ENCODE data around the gene PSTPIP2. TPM values are rescaled to one million over a fixed set of nuclear protein-coding genes. Genes with fewer than 3 reads are reported as not detected.
"Not testable (repeated sequence)": the region's sequence is repeated elsewhere in the genome, so short reads cannot be mapped to it uniquely, and the experiment has no call there.

The PSTPIP2 gene
- total RNA-seq, 1 donor from 2014 or later: 6.7 TPM

DNA sequence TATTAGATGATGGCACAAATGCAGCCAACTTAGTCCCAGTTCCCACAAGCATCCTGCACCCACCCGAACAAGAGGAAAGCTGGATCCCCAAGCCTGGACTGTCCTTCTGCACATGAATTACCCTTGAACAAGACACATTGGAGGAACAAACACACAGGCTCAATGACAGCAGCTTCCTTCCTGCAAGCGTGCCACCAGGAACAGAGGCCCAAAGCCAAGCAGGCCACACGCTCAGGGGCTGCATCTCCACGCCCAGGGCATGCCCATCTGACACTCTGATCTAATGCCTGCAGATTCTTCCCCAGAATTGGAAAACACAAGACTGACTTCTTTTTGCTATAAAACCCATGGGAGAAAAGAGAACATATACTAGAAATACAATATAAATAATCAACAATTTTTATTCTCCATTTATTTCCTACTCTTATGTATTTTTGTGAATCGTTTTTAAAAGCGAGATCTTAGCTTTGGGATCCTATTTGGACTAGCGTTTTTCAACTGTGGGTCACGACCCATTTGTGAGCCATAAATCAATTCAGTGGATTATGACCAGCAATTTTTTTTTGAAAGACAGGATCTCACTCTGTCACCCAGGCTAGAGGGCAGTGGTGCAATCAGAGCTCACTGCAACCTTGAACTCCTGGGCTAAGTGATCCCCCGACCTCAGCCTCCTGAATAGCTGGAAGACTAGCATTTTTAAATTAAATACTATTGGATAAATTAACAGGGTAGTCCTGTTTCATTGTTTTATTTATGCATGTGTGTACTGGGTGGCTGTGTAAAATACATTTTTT, 34.4 kb downstream of the PSTPIP2 start:
- no peak for DNase-seq (ENCODE audit: low spot score)

DNA sequence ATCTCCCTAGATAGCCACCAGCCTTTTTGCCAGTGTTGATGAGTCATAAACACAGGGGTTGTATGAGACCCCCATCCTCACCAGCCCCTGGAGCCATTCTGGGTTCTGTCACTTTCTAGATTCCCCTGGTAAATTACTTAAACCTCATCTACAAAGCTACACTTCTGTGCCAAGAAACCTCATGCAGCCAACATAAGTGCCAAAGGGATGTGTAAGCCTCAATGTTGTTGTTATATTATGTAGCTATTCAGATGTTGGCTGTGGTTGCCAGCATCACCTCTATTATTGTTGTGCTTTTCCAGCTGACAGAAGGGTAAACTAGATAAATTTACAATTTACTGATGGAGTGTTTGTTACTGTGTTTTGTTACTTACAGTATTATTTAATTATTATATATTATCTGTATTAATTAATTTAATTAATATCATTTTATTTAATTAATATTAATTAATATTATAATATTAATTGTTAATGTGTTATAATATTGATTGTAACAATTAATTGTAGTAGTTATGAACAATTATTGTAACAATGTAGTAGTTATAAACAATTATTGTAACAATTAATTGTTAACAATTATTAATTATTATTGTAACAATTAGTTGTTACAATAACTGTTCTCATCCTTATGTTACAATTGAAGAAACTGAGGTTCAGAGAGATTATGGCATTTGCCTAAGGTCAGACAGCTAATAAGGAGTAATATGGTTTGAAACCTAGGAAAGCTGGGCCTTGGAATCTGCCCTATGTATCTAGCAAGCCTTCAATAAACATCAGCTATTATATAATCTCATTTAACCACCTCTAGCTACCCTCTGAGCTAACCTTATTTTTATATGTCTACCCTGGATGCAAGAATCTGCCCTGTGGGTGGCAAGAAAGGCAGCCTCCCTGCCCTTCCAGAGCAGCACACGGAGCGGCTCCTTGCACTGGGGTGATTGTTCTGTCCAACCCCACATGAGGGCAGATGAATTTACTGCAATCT, 36.1 kb downstream of the PSTPIP2 start:
- no peak for DNase-seq (ENCODE audit: low spot score)

DNA sequence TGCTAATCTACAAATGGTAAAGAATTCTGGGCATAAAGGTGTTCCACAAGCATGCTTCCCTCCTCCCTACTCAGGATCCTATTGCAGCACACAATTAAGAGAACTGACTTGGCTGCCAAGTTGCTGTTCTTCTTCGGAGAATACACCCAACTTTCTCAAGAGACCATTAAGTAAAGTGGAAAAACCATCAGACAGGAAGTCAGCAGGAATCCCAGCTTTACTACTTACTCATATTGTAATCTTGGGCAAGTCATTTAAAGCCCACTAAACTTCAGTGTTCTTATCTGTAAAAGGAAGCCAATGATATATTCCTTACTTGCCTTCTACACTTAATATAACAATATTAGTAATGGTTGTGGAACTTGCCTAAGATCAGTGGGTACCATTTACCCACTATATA, 37.8 kb downstream of the PSTPIP2 start:
- DNase-seq (ENCODE audit: low spot score): no peak

DNA sequence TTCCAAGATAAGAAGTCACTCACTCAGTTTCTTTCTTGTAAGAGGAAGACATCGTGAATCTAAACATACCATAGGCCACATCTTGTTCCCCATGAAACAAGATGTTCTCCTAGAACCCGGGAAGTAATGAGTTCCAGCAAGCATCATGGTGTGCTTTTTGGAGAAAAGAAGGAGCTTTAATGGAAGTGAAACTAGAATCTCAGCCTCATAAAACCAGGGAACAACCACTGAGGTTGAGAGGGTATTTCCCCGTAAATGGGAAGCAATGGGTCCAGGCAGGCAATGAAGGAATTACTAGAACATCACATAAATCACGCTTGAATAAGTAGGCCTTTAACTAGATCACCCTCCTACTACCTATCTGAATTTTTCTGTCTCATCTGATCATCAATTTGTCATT, 40.3 kb downstream of the PSTPIP2 start:
- no peak for DNase-seq (ENCODE audit: low spot score)

DNA sequence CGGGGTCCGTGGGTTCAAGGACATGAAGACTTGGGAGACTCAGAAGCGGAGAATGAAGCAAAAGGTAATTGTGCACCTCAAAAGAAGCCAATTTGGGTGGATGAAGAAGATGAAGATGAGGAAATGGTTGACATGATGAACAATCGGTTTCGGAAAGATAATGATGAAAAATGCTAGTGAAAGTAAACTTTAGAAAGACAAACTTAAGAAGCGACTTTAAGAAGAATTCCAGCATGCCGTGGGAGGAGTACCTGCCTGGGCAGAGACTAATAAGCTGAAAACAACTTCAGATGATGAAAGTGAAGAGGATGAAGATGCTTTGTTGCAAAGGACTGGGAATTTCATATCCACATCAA, 43.5 kb downstream of the PSTPIP2 start:
- no peak for DNase-seq (ENCODE audit: low spot score)

DNA sequence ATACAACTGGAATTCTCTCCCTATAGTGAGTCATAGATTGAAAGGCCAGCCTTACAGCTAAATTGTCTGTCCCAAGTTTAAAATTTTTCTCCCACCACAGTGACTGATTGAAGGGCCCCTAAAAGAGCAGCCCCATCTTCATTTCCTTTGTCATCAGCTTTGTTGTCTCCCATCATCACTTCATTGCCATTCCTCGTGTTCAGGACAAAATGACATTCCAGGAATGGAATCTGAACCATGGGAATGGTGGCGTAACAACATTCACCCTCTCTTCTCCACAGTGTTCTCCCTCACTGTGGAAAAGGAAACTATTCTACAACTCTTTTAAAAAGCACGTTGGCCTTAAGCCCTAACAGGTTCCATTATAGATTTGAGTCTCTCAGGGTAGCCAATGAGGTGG, 52.1 kb downstream of the PSTPIP2 start:
- no peak for DNase-seq (ENCODE audit: low spot score)

DNA sequence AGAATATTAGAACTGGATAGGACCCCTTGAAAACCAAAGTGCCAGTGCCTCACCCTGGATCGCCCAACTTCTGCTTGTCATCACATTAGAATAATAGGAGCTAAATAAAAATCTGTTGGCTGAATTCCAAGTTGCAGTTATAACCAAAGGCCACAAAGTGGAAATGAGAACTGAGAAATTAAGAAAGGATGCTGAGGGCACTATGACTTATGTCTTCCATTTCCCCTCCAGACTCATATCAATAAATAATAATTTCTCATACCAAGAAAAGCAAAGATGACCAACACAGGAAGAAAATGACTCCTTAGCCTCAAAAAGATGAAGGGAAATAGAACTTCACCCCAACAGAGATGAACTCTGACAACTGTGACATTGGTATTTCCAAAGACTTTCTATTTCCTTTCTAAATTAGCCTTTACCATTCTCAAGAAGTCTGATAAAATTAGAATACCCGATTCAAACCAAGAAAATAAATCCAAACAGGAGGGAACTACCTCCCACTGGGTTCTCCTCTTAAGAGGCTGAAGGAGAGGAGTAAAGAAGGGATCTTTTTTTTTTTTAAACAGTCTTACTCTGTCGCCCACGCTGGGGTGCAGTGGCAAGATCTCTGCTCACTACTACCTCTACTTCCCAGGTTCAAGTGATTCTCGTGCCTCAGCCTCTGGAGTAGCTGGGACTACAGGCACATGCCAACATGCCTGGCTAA, 58.4 kb downstream of the PSTPIP2 start:
- DNase-seq (ENCODE audit: low spot score): no peak

DNA sequence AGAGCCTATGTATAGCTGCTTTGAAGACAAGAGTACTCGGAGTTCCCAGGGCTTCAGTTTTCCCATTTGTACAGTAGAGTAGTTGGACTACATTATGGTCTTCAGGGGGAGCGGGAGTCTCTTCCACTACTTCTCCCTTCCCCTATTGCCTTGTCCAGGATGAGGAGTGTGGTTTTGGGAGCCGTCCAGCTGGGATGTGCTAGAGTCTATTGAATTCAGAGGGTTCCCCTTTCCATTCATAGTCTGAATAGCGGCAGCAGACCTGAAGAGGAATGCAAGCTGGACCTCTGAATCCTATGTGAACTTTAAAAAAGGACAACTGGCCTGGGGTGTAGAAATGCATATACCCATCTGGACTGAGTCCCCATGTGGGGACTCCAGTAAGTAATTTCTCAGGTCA, 61.4 kb downstream of the PSTPIP2 start:
- no peak for DNase-seq (ENCODE audit: low spot score)

DNA sequence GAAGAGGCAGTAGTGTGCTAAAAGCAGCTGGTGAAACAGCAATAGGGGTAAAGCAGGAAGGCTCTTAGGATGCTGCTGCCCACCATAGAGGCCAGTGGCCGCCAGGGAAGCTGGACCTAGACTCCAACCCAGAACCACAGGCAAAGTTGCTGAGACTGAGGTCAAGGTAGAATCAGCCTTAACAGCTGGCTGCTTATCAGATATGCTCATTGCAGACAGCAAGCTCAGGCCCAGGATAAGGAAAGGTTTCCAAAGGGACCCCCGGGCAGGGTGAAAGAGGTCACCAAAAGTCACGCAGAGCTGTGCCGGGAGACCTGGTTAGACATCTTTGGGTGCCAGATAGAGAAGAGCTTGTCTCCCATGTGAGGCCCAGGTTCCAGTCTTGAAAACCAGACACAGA, 62.0 kb downstream of the PSTPIP2 start:
- DNase-seq (ENCODE audit: low spot score): no peak

DNA sequence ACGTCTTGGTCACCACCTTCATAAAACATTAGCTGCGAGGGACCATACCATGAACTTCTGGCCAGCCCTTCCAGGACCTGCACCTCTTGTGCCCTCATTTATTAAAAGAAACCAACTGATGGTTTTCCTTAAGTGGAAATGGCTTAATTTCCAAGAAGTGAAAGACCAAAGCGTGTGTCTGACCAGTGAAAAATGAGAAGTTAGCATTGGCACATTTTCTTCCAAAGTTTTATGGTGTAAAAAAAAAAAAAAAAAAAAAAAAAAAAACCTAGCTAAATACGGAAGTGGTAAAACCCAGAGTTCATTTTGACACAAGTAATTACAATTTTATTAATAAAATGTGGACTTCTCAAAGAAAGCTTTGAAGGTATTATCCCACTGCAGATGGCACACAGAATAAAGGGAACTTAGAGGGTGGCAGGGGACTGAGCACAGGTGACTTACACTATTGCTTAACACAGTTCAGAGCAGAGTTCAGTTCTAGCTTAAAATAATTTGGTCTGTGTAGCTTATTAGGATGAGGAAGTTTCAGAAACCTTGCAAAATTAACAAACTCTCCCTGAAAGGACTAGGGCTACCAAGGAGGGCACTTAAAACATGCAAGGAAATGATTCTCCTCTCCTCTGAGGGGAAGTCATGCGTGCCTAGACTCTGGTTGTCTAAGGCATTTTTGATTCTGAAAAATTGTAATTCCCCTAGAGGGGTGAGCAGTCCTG, 62.8 kb downstream of the PSTPIP2 start:
- DNase-seq (ENCODE audit: low spot score): no peak

DNA sequence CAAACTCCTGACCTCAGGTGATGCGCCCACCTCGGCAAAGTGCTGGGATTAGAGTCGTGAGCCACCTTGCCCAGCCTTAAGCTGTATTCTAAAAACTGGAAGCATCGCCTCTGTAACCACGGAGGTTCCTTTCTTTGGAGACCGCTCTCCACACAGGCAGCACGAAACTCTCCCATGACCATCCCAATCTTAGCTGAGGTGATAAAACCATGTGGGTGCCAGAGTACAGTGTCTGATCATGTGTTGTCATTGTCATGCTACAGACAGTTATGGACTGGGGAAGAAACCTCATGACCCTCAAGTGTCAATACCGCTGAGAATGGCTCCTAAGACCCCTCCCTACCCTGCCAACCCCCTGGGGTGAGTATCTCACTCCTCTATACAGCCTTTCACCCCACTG, 63.5 kb downstream of the PSTPIP2 start:
- no peak for DNase-seq (ENCODE audit: low spot score)

DNA sequence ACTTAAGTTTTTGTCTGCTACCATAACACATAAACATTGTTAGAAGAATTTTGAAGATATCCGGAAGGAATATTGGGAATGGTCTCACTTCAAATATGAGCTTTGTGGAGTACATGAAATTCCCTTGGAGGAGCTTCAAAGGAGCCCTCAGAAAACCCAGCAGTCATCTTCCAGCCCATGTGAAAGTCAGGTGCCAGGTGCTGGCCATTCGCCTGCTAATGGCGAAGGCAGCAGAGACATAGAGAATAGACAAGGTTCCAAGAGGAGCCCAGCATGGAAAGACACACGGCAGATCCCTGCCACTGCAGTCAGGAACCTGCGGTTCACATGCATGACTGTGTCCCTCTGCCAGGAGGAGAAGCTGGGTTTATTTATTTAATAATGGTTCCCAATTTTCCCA, 64.9 kb downstream of the PSTPIP2 start:
- DNase-seq (ENCODE audit: low spot score): no peak

DNA sequence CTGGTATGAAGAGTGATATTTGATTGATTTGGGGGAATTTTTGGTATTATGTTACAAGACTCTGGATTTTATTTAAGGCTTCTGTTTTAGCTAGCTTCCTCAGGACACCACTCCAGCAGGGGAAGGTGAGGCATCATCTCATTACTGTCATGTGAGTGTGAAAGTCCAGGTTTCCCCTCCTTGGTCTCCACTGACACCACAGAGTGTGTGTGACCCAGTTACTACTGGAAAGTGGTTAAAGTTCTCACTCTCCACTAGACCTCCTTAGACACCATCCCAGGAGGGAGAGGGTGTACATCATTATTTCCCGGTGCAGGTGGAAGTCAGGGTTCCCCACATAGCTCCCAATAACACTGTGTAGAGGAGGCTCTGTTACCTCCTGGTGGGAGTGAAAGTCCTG, 69.1 kb downstream of the PSTPIP2 start:
- no peak for DNase-seq (ENCODE audit: low spot score)

DNA sequence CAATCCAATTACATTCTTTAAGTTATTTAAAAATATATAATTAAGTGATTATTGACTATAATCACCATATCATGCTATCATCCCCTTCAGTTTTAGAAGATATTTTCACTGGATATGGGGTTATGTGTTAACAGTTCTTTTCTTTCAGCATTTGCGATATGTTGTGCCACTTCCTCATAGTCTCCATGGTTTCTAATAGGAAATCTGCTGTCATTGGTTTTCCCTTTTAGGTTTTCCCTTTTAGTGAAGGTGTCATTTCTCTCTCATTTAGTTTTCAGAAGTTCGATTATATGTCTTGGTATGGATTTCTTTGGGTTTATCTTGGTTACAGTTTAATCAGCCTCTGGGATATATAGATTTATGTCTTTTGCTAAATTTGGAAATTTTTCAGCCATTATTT, 70.2 kb downstream of the PSTPIP2 start:
- no peak for DNase-seq (ENCODE audit: low spot score)

DNA sequence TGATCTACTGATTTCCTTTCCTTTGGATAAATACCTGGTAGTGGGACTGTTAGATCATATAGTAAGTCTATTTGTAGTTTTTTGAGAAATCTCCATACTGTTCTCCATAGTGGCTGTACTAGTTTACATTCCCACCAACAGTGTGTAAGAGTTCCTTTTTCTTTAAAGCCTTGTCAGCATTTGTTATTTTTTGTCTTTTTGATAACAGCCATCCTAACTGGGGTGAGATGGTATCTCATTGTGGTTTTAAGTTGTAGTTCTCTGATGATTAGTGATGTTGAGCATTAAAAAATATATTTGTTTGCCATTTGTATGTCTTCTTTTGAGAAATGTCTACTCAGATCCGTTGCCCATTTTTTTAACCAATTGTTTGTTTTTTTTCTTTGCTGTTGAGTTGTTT, 71.0 kb downstream of the PSTPIP2 start:
- DNase-seq (ENCODE audit: low spot score): no peak

DNA sequence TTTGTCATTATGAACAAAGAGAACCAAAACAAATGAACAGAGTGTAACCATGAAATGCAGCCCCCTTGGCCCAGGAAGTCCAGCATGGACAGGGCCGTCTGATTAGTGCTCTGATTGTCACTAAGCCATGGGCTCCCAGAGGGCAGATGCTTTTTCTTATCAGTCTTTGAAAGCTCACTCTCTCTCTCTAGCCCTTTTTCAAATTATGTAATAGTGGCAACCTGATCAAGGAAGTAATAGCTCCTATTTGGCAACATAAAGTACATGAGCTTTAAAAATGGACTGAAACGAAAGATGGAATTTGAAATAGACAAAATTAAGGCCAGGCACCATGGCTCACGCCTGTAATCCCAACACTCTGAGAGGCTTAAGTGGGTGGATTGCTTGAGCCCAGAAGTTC, 72.5 kb downstream of the PSTPIP2 start:
- no peak for DNase-seq (ENCODE audit: low spot score)

DNA sequence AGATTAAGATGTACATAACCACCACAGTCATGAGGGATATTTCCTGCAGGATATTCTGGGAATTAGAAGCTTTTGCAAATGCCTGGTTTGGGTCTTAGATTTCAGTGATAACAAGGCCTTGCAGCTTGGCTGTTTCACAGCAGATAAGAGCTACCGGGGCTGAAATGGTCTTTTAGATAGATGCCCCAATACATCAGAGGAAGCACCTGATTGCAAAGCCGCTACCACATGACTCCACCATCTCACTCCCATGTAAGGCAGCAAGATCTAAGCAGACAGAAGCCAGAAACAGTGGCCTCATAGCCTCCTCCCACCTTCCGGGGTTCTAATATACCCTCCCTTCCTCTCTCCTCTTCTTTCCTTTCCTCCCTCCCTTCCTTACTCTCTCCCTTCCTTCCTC, 73.8 kb downstream of the PSTPIP2 start:
- no peak for DNase-seq (ENCODE audit: low spot score)

DNA sequence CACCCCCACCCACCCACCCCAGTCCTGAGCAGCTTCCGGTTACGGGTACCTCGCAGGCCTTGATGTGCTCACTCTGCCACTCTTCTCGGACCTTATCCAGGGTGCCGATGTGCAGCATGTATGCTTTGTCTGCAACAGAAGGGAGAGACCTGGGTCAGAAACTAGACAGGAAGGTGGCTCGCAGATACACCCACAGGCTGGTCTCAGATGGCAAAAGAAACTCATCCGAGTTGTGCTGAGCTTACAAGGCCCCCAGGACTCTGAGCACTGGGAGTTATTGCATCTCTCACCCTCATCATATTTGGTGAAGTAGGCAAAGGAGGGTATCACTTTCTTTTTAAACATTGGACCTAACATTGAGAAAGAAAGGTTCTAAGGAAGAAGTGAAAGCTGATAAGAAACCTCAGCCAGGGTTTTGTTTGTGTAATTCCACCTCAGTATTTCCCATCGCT, 74.3 kb downstream of the PSTPIP2 start:
- DNase-seq (ENCODE audit: low spot score): no peak

DNA sequence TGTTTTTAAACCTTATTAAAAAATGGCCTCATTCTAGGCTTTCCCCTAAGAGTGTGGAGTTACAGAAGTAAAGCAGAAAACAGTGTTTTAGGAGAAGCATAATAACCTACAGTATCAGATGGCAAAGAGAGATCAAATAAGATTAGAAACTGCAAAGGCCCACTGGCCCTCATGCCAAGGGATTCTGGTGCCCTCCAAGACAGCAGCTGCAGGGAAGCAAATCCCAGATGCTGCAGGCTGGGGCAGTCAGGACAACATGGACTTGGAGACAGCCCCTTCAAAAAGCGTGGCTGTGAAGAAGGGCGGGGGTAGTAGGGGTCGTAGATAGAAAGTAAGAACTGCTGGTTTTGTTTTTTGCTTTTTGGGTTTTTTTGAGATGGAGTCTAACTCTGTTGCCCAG, 76.6 kb downstream of the PSTPIP2 start:
- DNase-seq (ENCODE audit: low spot score): no peak

DNA sequence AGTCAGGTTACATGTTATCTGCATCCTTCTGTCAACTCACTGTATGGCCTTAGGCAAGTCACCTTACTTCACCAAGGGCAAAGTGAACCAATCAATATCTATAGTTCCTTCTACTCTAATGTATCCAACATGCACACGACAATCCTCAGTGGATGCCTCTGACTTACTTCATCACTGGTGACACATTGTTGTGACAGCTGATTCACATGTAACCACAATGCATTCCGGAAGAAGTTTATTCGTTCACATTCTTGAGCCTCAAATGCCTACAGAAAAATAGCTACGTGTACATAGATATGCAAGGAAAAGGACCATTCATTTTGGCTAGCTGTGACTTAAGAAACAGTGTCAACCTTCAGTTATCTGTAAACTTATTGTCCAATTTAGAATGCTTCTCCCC, 78.6 kb downstream of the PSTPIP2 start:
- no peak for DNase-seq (ENCODE audit: low spot score)

DNA sequence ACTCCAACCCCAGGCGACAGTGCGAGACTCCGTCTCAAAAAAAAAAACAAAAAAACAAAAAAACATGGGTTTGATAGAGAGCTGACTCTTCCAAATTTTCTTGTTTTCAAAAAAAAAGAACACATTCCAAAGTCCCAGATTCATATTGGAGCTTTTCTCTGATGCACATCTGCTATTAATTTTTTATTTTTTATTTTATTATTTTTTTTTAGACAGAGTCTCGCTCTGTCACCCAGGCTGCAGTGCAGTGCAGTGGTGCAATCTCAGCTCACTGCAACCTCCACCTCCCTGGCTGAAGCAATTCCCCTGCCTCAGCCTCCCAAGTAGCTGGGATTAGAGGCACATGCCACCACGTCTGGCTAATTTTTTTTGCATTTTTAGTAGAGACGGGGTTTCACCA, 79.5 kb downstream of the PSTPIP2 start:
- DNase-seq (ENCODE audit: low spot score): not testable (repeated sequence)

DNA sequence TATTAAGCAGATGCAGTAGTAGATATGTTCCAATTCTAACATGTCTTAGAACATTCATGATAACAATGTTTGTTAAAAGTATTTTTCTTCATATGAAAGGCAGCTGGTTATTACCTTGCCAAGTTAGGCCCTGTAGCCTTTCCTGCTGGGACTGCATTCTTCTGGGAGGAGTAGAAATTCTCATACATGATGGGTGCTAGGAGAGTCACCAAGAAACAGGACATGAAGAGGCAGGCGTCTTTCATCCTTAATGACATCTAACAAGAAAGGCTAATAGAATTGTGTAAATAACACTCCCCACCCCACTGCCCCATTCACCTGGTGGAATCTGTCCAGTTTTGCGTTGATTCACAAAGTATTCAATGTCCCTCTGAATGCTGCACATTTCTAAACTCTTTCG, 80.3 kb downstream of the PSTPIP2 start:
- DNase-seq (ENCODE audit: low spot score): no peak
